ENCODE results near the gene PCSK2. TPM values are rescaled to one million over a fixed set of nuclear protein-coding genes. Genes with fewer than 3 reads are reported as not detected.

Gene PCSK2
- total RNA-seq, 1 experiment from 2014 or later: 245 TPM

- H3K4me1 ChIP-seq (ENCODE audit: insufficient read depth, low read length, poor library complexity, severe bottlenecking): peaks cover 12% of the 10 kb centered on the region
- ChIA-PET POLR2A (ENCODE audit: low non-redundant PET) (no interaction called here), CTCF (interaction anchor here (0.6 to 1.7 kb wide), 4 partner anchors 9 to 700 kb away, joined by 3 to 5 read pairs (median 4); no protein-coding TSS in a partner anchor)
- no peak for TF ChIP-seq EZH2 (IDR thresholded peaks at IDR 0.05; ENCODE audit: borderline replicate concordance, low read depth, low read length, poor library complexity, severe bottlenecking)
- TF ChIP-seq, protein P1, sequence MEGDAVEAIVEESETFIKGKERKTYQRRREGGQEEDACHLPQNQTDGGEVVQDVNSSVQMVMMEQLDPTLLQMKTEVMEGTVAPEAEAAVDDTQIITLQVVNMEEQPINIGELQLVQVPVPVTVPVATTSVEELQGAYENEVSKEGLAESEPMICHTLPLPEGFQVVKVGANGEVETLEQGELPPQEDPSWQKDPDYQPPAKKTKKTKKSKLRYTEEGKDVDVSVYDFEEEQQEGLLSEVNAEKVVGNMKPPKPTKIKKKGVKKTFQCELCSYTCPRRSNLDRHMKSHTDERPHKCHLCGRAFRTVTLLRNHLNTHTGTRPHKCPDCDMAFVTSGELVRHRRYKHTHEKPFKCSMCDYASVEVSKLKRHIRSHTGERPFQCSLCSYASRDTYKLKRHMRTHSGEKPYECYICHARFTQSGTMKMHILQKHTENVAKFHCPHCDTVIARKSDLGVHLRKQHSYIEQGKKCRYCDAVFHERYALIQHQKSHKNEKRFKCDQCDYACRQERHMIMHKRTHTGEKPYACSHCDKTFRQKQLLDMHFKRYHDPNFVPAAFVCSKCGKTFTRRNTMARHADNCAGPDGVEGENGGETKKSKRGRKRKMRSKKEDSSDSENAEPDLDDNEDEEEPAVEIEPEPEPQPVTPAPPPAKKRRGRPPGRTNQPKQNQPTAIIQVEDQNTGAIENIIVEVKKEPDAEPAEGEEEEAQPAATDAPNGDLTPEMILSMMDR (conservative IDR thresholded peaks at IDR 0.05; ENCODE audit: low read depth, low read length): no peak
- BruUV-seq (replicated peaks): no TSS peak
- no peaks in the 10 kb centered on the region for H3K36me3 ChIP-seq (ENCODE audit: insufficient read depth, low read length, poor library complexity, severe bottlenecking)
- H3K27ac ChIP-seq (ENCODE audit: low read depth, low read length, poor library complexity, severe bottlenecking): peak overlapping the region; percentile 4
- H3K27me3 ChIP-seq (replicated peaks; ENCODE audit: insufficient read depth, low read depth, low read length, poor library complexity): no peaks in the 10 kb centered on the region
- no peak for DNase-seq (ENCODE audit: low spot score)
- intact Hi-C loops (cut with micrococcal nuclease; ENCODE audit: unreplicated experiment): loop anchor here (2.0 to 10.0 kb wide), 5 partner anchors 29 to 773 kb away; no protein-coding TSS in a partner anchor
- H3K9me3 ChIP-seq (ENCODE audit: low read depth, low read length, poor library complexity, severe bottlenecking): no peaks in the 10 kb centered on the region
- H3K4me3 ChIP-seq (ENCODE audit: low read depth, low read length, poor library complexity, severe bottlenecking): peak overlapping the region; percentile 32
Measured at GRCh38 chr20:17504066-17504897, 277.4 kb downstream of the PCSK2 start.

DNA sequence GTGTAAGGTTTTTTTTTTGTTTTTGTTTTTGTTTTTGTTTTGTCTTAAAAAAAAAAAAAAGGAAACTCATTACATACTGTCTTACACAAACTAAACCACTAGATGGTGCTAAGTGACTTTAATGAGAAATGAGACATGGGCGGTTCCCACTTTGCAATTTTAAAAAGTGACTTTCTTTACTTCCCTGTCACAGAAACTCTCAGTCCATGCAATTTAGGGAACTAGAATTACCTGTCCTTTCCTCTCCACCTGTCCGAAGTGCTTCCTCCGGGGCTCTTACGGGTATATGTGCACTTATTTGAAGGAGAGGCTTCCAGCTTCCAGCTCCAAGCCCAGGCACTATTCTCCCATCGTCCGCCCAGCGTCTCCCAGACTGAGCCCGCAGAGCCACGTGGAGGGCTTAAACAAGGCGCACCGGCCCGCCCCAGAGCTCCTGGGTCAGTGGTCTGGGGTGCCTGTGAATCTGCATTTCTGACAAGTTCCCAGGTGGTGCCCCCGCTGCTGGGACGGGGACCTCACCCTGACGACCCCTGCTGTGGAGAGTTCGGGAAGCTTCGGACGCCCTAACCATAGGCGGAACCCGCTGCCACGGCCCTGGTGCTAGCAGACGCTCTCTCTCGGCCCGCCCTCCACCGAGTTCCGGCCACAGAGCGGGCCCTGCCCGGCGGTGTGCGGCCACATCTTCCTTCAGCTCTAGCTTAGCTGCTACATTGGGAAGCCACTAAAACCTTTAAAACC is 278.2 kb downstream of the PCSK2 start:
- ChIA-PET POLR2A (ENCODE audit: low non-redundant PET) (no interaction called here), CTCF (interaction anchor here (0.5 to 1.7 kb wide), 4 partner anchors 8 to 701 kb away, joined by 3 to 6 read pairs (median 4); no protein-coding TSS in a partner anchor)
- Histone ChIP-seq H3K9me3 (ENCODE audit: low read depth, low read length, poor library complexity, severe bottlenecking) (no peaks in the 10 kb centered on the region), H3K27me3 (replicated peaks; ENCODE audit: insufficient read depth, low read depth, low read length, poor library complexity) (no peaks in the 10 kb centered on the region), H3K36me3 (ENCODE audit: insufficient read depth, low read length, poor library complexity, severe bottlenecking) (no peaks in the 10 kb centered on the region), H3K4me3 (ENCODE audit: low read depth, low read length, poor library complexity, severe bottlenecking) (peak overlapping the region; percentile 32), H3K27ac (ENCODE audit: low read depth, low read length, poor library complexity, severe bottlenecking) (peak overlapping the region; percentile 4), H3K4me1 (ENCODE audit: insufficient read depth, low read length, poor library complexity, severe bottlenecking) (peaks cover 12% of the 10 kb centered on the region)
- TF ChIP-seq, protein P1 (conservative IDR thresholded peaks at IDR 0.05; ENCODE audit: low read depth, low read length): peak; percentile 79
- no peak for TF ChIP-seq EZH2 (IDR thresholded peaks at IDR 0.05; ENCODE audit: borderline replicate concordance, low read depth, low read length, poor library complexity, severe bottlenecking)
- intact Hi-C loops (cut with micrococcal nuclease; ENCODE audit: unreplicated experiment): loop anchor here (2.0 to 10.0 kb wide), 6 partner anchors 28 to 772 kb away; no protein-coding TSS in a partner anchor
- no TSS peak for BruUV-seq (replicated peaks)
- peak; percentile 74 for DNase-seq (ENCODE audit: low spot score)

All from A673 (cell line).